ENCODE results near the gene CHCHD3.

CHCHD3 gene

GRCh38 chr7:133077394-133077793, 4.5 kb downstream of the CHCHD3 start:
- no peak for DNase-seq (ENCODE audit: low read depth)

GRCh38 chr7:133076142-133076541, 5.7 kb downstream of the CHCHD3 start:
- no peak for DNase-seq (ENCODE audit: low read depth)

DNA sequence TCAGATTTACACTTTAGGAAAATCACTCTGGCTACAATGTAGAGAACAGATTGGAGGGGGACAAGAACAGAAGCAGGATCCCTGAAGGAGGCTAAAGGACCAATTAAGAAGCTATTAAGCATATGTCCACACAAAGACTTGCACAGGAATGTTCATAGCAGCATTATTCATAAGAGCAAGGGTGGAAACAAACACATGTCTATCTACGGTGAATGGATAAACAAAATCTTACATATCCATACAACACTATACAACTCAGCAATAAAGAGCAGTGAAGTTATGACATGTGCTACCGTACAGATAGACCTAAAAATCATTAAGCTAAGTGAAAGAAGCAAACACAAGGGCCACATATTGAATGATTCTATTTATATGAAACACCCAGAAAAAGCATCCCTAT, 10.4 kb downstream of the CHCHD3 start:
- no peak for DNase-seq (ENCODE audit: low read depth)

GRCh38 chr7:133070562-133070961, 11.3 kb downstream of the CHCHD3 start:
- DNase-seq (ENCODE audit: low read depth) = no peak

DNA sequence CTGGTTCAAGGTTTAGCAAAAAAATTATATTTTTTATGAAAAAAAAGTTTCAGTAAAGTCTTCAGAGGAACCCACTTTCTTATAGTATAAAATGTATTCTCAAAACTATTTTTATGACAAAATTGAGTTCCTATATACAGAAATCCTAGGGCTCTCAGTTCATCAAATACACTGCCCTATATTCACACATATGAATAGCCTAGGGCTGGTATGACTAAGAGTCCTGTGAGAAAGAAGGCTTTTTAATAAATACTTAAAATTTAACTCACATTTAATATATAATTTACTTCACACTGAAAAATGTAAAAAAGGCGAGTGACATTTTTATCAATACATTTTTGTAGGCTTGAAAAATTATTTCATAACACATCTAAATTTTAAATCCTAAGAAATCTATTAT, 16.6 kb downstream of the CHCHD3 start:
- DNase-seq (ENCODE audit: low read depth) = no peak

GRCh38 chr7:133064082-133064820, 17.6 kb downstream of the CHCHD3 start:
- DNase-seq (ENCODE audit: low read depth) = no peak

GRCh38 chr7:133061792-133062191, 20.1 kb downstream of the CHCHD3 start:
- no peak for DNase-seq (ENCODE audit: low read depth)

GRCh38 chr7:133061357-133061756, 20.5 kb downstream of the CHCHD3 start:
- DNase-seq (ENCODE audit: low read depth) = no peak

- DNase-seq (ENCODE audit: low read depth) = no peak
These were observed 21.9 kb downstream of the CHCHD3 start for GRCh38 chr7:133060004-133060403.

DNA sequence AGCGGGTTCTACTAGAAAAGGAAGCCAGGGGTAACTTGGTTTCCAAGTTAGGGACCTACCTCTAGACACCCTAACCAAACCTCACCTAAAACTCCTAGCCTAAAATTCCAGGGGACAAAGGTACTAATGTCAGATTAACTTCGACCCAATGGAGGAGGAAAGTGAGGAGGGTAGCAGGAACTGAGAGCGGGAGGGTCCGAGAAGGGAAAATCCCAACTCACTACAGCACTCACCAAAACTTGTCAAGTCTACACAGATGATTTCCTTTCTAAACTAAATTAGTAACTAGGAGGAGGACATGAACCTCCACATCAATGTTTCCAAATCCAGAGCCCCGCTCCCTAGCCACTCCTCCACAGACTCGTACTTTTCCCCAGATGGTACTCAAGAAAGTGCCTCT, 22.6 kb downstream of the CHCHD3 start:
- no peak for DNase-seq (ENCODE audit: low read depth)

DNA sequence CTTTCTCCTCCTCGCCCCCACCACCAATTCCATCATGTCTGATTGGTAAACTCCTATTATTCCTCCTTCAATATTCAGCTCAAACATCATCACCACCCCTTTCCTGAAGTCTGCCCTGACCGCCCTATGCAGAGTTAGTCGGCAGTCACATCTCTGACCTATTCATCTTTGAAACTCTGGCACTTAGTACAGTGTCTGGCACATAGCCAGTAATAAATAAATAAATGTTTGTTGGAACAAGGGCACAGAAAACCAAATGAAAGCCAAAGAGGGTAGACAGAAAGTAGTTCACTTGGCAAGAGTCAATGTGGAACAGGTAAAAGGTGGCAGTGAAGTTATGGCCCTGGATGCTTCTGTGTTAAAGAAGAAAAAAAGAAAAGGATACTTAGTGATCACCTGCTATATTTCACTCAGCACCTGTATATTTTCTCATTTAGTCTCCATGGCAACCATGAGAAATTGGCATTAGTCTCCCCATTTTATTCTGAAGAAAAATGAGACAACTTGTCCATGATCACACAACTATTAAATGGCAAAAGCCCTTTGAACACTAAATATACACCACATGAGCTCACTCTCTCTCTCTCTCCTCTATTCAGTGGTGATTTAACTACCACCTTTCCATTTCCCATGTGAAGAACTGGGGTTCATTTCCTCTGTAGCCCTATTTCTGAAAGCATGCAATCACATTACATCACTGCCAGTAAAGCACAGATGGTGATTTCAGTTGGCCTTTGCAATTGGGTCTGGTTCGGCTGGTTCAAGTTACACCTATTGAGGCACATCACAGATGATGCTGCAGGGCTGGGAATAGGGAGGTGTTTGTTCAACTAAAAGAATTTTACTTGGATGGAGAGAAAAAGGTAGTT, 25.3 kb downstream of the CHCHD3 start:
- no peak for DNase-seq (ENCODE audit: low read depth)

DNA sequence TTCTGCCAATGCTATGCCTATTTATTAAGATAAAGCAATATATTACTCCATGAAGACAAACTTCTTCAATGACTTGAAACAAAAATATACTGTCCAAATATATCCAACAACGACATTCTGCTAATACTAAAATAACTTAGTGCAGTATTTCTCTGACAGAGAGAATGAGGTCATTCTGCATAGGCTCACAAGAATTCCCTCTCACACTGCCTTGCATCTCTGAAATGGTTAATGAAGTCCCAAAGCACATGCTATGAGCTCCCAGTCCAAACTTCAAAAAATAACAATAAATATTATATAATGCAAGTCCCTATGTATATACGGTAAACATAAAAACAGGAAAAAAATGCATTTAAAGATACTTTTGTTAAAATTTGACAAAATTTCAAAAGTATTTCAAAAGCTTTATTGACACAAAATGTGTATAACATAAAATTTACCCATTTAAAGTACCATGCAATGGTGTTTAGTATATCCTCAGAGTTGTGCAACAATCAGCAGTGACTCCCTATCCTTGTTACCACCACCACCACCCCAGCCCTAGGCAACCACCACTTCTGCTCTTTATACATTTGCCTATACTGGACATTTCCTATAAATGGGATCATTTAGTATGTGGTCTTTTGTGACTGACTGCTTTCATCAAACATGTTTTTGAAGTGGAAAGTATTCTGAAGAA, 27.6 kb downstream of the CHCHD3 start:
- no peak for DNase-seq (ENCODE audit: low read depth)

GRCh38 chr7:133053321-133053891, 28.5 kb downstream of the CHCHD3 start:
- no peak for DNase-seq (ENCODE audit: low read depth)

- DNase-seq (ENCODE audit: low read depth) = no peak
These were observed 29.1 kb downstream of the CHCHD3 start for GRCh38 chr7:133052826-133053225.

DNA sequence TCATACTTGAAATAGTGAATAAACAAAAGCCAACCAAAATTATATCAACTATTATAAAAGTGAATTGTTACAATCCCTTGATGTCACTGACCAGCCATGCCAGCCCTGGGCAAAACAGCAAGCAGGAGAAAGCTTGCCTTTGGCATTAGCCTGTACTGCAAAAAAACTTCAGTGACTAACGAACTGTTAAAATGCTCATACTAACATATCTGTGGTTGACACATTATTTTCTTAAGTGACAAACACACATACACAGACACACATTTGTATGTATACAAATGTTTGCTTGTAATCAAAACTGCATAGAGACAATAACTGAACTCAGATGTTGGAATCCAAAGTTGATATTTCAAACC, 29.5 kb downstream of the CHCHD3 start:
- DNase-seq (ENCODE audit: low read depth) = no peak

DNA sequence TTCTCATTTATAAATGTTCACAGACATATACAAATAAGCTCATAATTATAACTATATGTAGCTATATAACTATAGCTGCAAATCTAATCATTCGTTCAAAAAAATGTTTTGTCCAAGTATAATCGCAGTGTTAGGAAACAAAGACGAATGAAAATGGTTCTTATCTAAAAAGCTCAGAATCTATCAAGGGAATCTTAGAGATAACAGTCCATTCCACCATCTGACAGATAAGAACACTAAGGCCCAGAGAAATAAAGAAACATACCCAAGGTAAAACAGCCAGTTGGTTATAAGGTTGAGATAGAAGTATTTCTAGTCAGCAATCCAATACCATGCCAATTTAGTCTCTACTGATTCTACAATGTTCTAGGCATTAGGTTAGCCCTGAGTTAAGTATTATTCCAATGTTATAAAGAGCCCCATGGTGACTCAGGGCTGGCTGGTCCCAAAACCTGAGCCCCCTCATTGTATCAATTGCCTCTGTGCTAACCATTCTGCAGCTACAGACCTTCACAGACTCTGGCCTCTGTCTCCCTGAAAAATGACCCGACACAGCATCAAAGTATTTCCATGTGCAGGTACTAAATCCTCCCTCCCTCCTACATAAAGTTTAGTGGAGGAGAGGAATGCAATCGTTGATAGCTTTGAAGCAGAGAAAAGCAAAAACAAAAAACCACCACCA, 30.0 kb downstream of the CHCHD3 start:
- no peak for DNase-seq (ENCODE audit: low read depth)

DNA sequence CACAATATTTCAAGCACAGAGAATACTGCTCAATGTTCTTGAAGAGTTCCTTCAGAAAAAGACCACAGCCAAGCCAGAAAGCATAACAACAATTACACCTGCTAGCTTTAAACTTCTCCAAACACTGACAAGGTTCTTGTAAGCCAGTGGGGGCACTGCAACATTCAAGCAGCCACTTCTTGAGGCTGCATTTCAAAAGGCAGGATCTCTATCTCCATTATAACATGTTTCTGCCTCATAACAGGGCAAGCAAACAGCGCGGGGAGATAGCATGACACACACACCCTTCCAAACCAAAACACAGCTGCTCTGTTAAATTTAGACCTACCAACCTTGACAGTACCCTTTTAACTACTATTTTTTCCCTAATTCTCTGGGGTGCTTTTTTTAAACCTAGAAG, 30.8 kb downstream of the CHCHD3 start:
- DNase-seq (ENCODE audit: low read depth) = no peak

DNA sequence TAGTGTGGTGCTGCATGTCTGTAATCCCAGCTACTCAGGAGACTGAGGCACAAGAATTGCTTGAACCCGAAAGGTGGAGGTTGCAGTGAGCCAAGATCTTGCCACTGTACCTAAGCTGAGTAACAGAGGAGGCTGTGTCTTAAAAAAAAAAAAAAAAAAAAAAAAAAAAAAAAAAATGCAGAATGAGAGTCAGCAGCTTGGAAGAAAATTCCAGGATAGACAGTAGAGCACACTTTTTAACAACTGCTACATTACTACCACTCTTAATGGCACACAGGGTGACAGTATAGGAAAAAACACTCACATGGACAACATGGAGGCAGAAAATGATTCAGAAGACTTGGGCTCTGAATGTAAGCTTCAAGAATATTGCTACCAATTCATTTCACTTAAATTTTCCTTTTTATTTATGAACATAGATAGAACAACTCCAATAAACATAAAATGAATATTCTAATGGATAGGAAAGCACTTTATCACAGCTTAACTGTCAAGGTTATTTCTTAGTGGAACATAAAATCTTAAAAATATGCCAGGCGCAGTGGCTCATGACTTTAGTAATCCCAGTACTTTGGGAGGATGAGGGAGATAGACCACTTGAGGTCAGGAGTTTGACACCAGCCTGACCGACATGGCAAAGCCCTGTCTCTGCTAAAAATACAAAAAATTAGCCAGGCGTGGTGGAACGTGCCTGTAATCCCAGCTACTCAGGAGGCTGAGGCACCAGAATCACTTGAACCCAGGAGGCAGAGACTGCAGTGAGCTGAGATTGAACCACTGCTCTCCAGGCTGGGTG, 31.5 kb downstream of the CHCHD3 start:
- DNase-seq (ENCODE audit: low read depth) = no peak

- no peak for DNase-seq (ENCODE audit: low read depth)
These were observed 33.3 kb downstream of the CHCHD3 start for GRCh38 chr7:133048589-133048988.

GRCh38 chr7:133047321-133047720, 34.6 kb downstream of the CHCHD3 start:
- no peak for DNase-seq (ENCODE audit: low read depth)
